H9 (cell line): ENCODE data around the gene PLD3. TPM values are rescaled to one million over a fixed set of nuclear protein-coding genes. Genes with fewer than 3 reads are reported as not detected.
A peak's percentile ranks its signal among the peaks of the same experiment; 100 is the strongest.

ENCODE experiments used
- DNase-seq: peaks from one replicate; pipeline ENCODE4 v3.0.0-alpha.2; 2017
- H2AFZ ChIP-seq: one replicate; pipeline ENCODE4 v1.6.1; 2013; ENCODE audit warnings: mild to moderate bottlenecking, low read length, control low read depth, moderate library complexity
- H2AK5ac ChIP-seq: 2 replicates; pipeline ENCODE4 v1.6.1; 2013; ENCODE audit warnings: low read length, control low read depth, mixed read lengths; ENCODE audit not compliant: insufficient read length
- H2BK120ac ChIP-seq: one replicate; pipeline ENCODE4 v1.6.1; 2013; ENCODE audit warnings: low read depth, mild to moderate bottlenecking, low read length, control low read depth, inconsistent platforms; ENCODE audit not compliant: poor library complexity, severe bottlenecking
- H2BK12ac ChIP-seq: 2 replicates; pipeline ENCODE4 v1.6.1; 2013; ENCODE audit warnings: low read length, control low read depth, mixed read lengths, low read depth; ENCODE audit not compliant: insufficient read length
- H2BK15ac ChIP-seq: 2 replicates; pipeline ENCODE4 v1.6.1; 2013; ENCODE audit warnings: low read depth, low read length, control low read depth
- H2BK20ac ChIP-seq: one replicate; pipeline ENCODE4 v1.6.1; 2013; ENCODE audit warnings: low read depth, mild to moderate bottlenecking, low read length, control low read depth, inconsistent platforms; ENCODE audit not compliant: poor library complexity, severe bottlenecking
- H2BK5ac ChIP-seq: 2 replicates; pipeline ENCODE4 v1.6.1; 2013; ENCODE audit warnings: low read length, control low read depth, mixed read lengths; ENCODE audit not compliant: insufficient read length
- H3K14ac ChIP-seq: 2 replicates; pipeline ENCODE4 v1.6.1; 2013; ENCODE audit warnings: low read length, control low read depth; ENCODE audit not compliant: insufficient read depth
- H3K18ac ChIP-seq: 2 replicates; pipeline ENCODE4 v1.6.1; 2013; ENCODE audit warnings: low read depth, mild to moderate bottlenecking, mixed read lengths, low read length, control low read depth; ENCODE audit not compliant: insufficient read length
- H3K23ac ChIP-seq: 2 replicates; pipeline ENCODE4 v1.6.1; 2013; ENCODE audit warnings: low read length, control low read depth, mixed read lengths, low read depth; ENCODE audit not compliant: insufficient read length
- H3K23me2 ChIP-seq: 2 replicates; pipeline ENCODE4 v1.6.1; 2013; ENCODE audit warnings: low read depth, mild to moderate bottlenecking, mixed read lengths, low read length, control low read depth; ENCODE audit not compliant: insufficient read length, poor library complexity, severe bottlenecking
- H3K27ac ChIP-seq: 2 replicates; pipeline ENCODE4 v1.5.1; 2013; ENCODE audit warnings: low read length, control low read depth, mixed read lengths, low read depth; ENCODE audit not compliant: insufficient read length
- H3K27me3 ChIP-seq: 2 replicates; pipeline ENCODE4 v1.6.1; 2013; ENCODE audit warnings: low read length, control low read depth, inconsistent platforms; ENCODE audit not compliant: insufficient read depth
- H3K4ac ChIP-seq: 2 replicates; pipeline ENCODE4 v1.6.1; 2013; ENCODE audit warnings: low read depth, mild to moderate bottlenecking, control low read depth, inconsistent platforms, low read length, moderate library complexity
- H3K4me1 ChIP-seq: 2 replicates; pipeline ENCODE4 v1.6.1; 2013; ENCODE audit warnings: low read length, control low read depth, inconsistent platforms; ENCODE audit not compliant: insufficient read depth
- H3K4me2 ChIP-seq: 2 replicates; pipeline ENCODE4 v1.6.1; 2013; ENCODE audit warnings: low read length, control low read depth, mixed read lengths; ENCODE audit not compliant: insufficient read length, insufficient read depth
- H3K56ac ChIP-seq: 2 replicates; pipeline ENCODE4 v1.6.1; 2013; ENCODE audit warnings: low read depth, mild to moderate bottlenecking, mixed read lengths, low read length, control low read depth; ENCODE audit not compliant: insufficient read length
- H3K79me1 ChIP-seq: 2 replicates; pipeline ENCODE4 v1.6.1; 2013; ENCODE audit warnings: low read depth, mild to moderate bottlenecking, moderate library complexity, low read length, control low read depth, inconsistent platforms; ENCODE audit not compliant: insufficient read depth, poor library complexity, severe bottlenecking
- H3K79me2 ChIP-seq: 2 replicates; pipeline ENCODE4 v1.6.1; 2013; ENCODE audit warnings: low read length, control low read depth, inconsistent platforms; ENCODE audit not compliant: insufficient read depth
- H3K9ac ChIP-seq: 2 replicates; pipeline ENCODE4 v1.6.1; 2013; ENCODE audit warnings: low read length, control low read depth, mixed read lengths; ENCODE audit not compliant: insufficient read length; ENCODE audit errors: extremely low read depth
- H3K9me3 ChIP-seq: one replicate; pipeline ENCODE4 v1.6.1; 2013; ENCODE audit warnings: low read depth, low read length, inconsistent platforms; ENCODE audit not compliant: control insufficient read depth
- H3T11ph ChIP-seq: one replicate; pipeline ENCODE4 v1.6.1; 2013; ENCODE audit warnings: mild to moderate bottlenecking, low read length, control low read depth, inconsistent platforms
- H4K20me1 ChIP-seq: one replicate; pipeline ENCODE4 v1.6.1; 2013; ENCODE audit not compliant: control insufficient read depth, insufficient read length, insufficient read depth
- H4K5ac ChIP-seq: 2 replicates; pipeline ENCODE4 v1.6.1; 2013; ENCODE audit warnings: low read depth, mild to moderate bottlenecking, mixed read lengths, low read length, control low read depth; ENCODE audit not compliant: insufficient read length
- H4K8ac ChIP-seq: replicated peaks from 2 replicates; pipeline ENCODE4 v1.6.1; 2013; ENCODE audit warnings: low read length, control low read depth, mixed read lengths, low read depth; ENCODE audit not compliant: insufficient read length
- H4K91ac ChIP-seq: 2 replicates; pipeline ENCODE4 v1.6.1; 2013; ENCODE audit warnings: low read depth, mild to moderate bottlenecking, moderate library complexity, mixed read lengths, low read length, control low read depth; ENCODE audit not compliant: insufficient read length
- H3K27ac Mint-ChIP-seq, 3 experiments: 2 replicates in 2 of 3; 3 replicates in 1 of 3; pipeline ENCODE4 v1.8.0; 2020 to 2021; ENCODE audit warnings: mixed read lengths in 3 of 3, mild to moderate bottlenecking in 1 of 3, moderate library complexity in 1 of 3
- H3K27me3 Mint-ChIP-seq: 2 replicates; pipeline ENCODE4 v1.8.0; 2021; ENCODE audit warnings: low read depth, mild to moderate bottlenecking, moderate library complexity, mixed read lengths
- H3K36me3 Mint-ChIP-seq, 3 experiments: 2 replicates in 2 of 3; 3 replicates in 1 of 3; pipeline ENCODE4 v1.8.0; 2020 to 2021; ENCODE audit warnings: low read depth in 3 of 3, mixed read lengths in 3 of 3; ENCODE audit not compliant: insufficient read depth in 1 of 3
- H3K4me1 Mint-ChIP-seq, 2 experiments: 2 replicates each; pipeline ENCODE4 v1.8.0; 2020; ENCODE audit warnings: mixed read lengths in 2 of 2
- H3K4me3 Mint-ChIP-seq, 2 experiments: 2 replicates in 1 of 2; 3 replicates in 1 of 2; pipeline ENCODE4 v1.8.0; 2020 to 2021; ENCODE audit warnings: mild to moderate bottlenecking in 2 of 2, mixed read lengths in 2 of 2, moderate library complexity in 1 of 2
- H3K9me3 Mint-ChIP-seq, 2 experiments: 2 replicates in 1 of 2; 3 replicates in 1 of 2; pipeline ENCODE4 v1.8.0; 2020; ENCODE audit warnings: mild to moderate bottlenecking in 2 of 2, mixed read lengths in 2 of 2, moderate library complexity in 1 of 2
- CTCF ChIP-seq: fragments of 200-600 bp; sonication (generic); conservative IDR thresholded peaks from 3 replicates; pipeline ENCODE4 v1.8.0; 2021; ENCODE audit warnings: antibody characterized with exemption, mild to moderate bottlenecking
- WGBS: extraction: QIAGEN DNeasy Blood & Tissue Kit; methylation state at CpG from one replicate; pipeline ENCODE4 v1.1.7; 2013; ENCODE audit warnings: missing lambda C conversion rate, low lambda C conversion rate, mixed read lengths; ENCODE audit not compliant: insufficient read length; ENCODE audit errors: extremely low coverage; 5-methylcytosine and 5-hydroxymethylcytosine counted together
- total RNA-seq: library from RNA; stranded (reverse); gene quantifications from 2 replicates; pipeline ENCODE4 v1.2.1, GENCODE V29; 2021

PLD3 gene
- total RNA-seq, 1 experiment from 2014 or later: 194 TPM

GRCh38 chr19:40390084-40390742, 41.7 kb downstream of the PLD3 start, which contains the start of gene HIPK4:
Gene HIPK4, minus strand, starts transcription at chr19:40390181. Its CDS starts 279 bp downstream, at chr19:40389902.
- no peak within 1 kb of the TSS for H2BK120ac ChIP-seq
- DNase-seq: no peak
- no peak within 1 kb of the TSS for H3K27ac ChIP-seq
- no peak within 1 kb of the TSS for H4K5ac ChIP-seq
- no peaks in the 10 kb centered on the region for H3K4me1 ChIP-seq
- H3K79me2 ChIP-seq: no peaks in the 10 kb centered on the region
- H4K91ac ChIP-seq: no peak within 1 kb of the TSS
- no peak within 1 kb of the TSS for H4K8ac ChIP-seq
- no peak within 1 kb of the TSS for H3K4me3 Mint-ChIP-seq
- H3K27ac Mint-ChIP-seq: peak within 1 kb of the TSS in 1 of 3 experiments; percentile 44; a peak in 1 of 7 replicates
- no peaks in the 10 kb centered on the region for H3K79me1 ChIP-seq
- no peak within 1 kb of the TSS for H3K4ac ChIP-seq
- H2AK5ac ChIP-seq: no peak within 1 kb of the TSS
- H4K20me1 ChIP-seq: no peaks in the 10 kb centered on the region
- no peak within 1 kb of the TSS for H3K56ac ChIP-seq
- H3K9ac ChIP-seq: no peak within 1 kb of the TSS
- no peak for TF ChIP-seq CTCF
- no peak within 1 kb of the TSS for H3K23ac ChIP-seq
- H3K27me3 ChIP-seq: no peaks in the 10 kb centered on the region
- H3K4me1 Mint-ChIP-seq: peaks cover 7 to 9% of the 10 kb centered on the region in 2 experiments
- H3T11ph ChIP-seq: no peak within 1 kb of the TSS
- H2BK20ac ChIP-seq: no peak within 1 kb of the TSS
- H3K9me3 ChIP-seq: no peaks in the 10 kb centered on the region
- H3K36me3 Mint-ChIP-seq: no peaks in the 10 kb centered on the region
- peaks cover 4% of the 10 kb centered on the region; the same call in 1 of the 2 replicates for H3K27me3 Mint-ChIP-seq
- no peak within 1 kb of the TSS for H2AFZ ChIP-seq
- no CpG with 5 or more reads among the region's 10 CpGs for WGBS
- no peak within 1 kb of the TSS for H2BK15ac ChIP-seq
- H2BK12ac ChIP-seq: no peak within 1 kb of the TSS
- H3K23me2 ChIP-seq: no peaks in the 10 kb centered on the region
- H3K14ac ChIP-seq: no peak within 1 kb of the TSS; the same call in 1 of the 2 replicates
- no peaks in the 10 kb centered on the region for H3K9me3 Mint-ChIP-seq
- H2BK5ac ChIP-seq: no peak within 1 kb of the TSS
- no peak within 1 kb of the TSS for H3K18ac ChIP-seq
- no peak within 1 kb of the TSS for H3K4me2 ChIP-seq
